Measurements from ENCODE around the gene CCND3. TPM values are rescaled to one million over a fixed set of nuclear protein-coding genes. Genes with fewer than 3 reads are reported as not detected.

The CCND3 gene
- total RNA-seq (2014; rRNA removed; shearing (Covaris generic)), result 27.7 and 36.4 TPM in 2 replicates

- DNase-seq, result peak; percentile 92
- Histone ChIP-seq H3K4me3 (ENCODE audit: insufficient read depth, low read depth, low read length) (peak within 1 kb of the TSS; percentile 87), H3K36me3 (replicated peaks; ENCODE audit: control insufficient read depth, insufficient read depth, low read length) (peaks cover 6% of the 10 kb centered on the region), H3K27me3 (ENCODE audit: control insufficient read depth, insufficient read depth, low read length) (no peaks in the 10 kb centered on the region)
These were observed at the start of gene CCND3 for GRCh38 chr6:41941280-41942066. Gene CCND3 (minus strand): TSS chr6:41941808. CDS start chr6:41941649, 159 bp downstream.

GRCh38 chr6:41986339-41986738 is 44.7 kb upstream of the CCND3 start:
- DNase-seq, result no peak
- H3K27me3 ChIP-seq (ENCODE audit: control insufficient read depth, insufficient read depth, low read length), result no peaks in the 10 kb centered on the region
- no peaks in the 10 kb centered on the region for H3K36me3 ChIP-seq (replicated peaks; ENCODE audit: control insufficient read depth, insufficient read depth, low read length)
- H3K4me3 ChIP-seq (ENCODE audit: insufficient read depth, low read depth, low read length), result no peak overlapping the region

- no peak for DNase-seq
- no peak overlapping the region for H3K4me3 ChIP-seq (ENCODE audit: insufficient read depth, low read depth, low read length)
- no peaks in the 10 kb centered on the region for H3K36me3 ChIP-seq (replicated peaks; ENCODE audit: control insufficient read depth, insufficient read depth, low read length)
- H3K27me3 ChIP-seq (ENCODE audit: control insufficient read depth, insufficient read depth, low read length), result no peaks in the 10 kb centered on the region
These were observed 43.0 kb upstream of the CCND3 start for GRCh38 chr6:41984623-41985022.

- no peak for DNase-seq
- Histone ChIP-seq H3K4me3 (ENCODE audit: insufficient read depth, low read depth, low read length) (no peak overlapping the region), H3K27me3 (ENCODE audit: control insufficient read depth, insufficient read depth, low read length) (no peaks in the 10 kb centered on the region), H3K36me3 (replicated peaks; ENCODE audit: control insufficient read depth, insufficient read depth, low read length) (no peaks in the 10 kb centered on the region)
These were observed 35.3 kb upstream of the CCND3 start for GRCh38 chr6:41976794-41977484.

GRCh38 chr6:41975276-41975675 is 33.7 kb upstream of the CCND3 start:
- H3K4me3 ChIP-seq (ENCODE audit: insufficient read depth, low read depth, low read length), result no peak overlapping the region
- H3K27me3 ChIP-seq (ENCODE audit: control insufficient read depth, insufficient read depth, low read length), result no peaks in the 10 kb centered on the region
- H3K36me3 ChIP-seq (replicated peaks; ENCODE audit: control insufficient read depth, insufficient read depth, low read length), result no peaks in the 10 kb centered on the region
- DNase-seq, result no peak

- no peaks in the 10 kb centered on the region for H3K27me3 ChIP-seq (ENCODE audit: control insufficient read depth, insufficient read depth, low read length)
- no peak for DNase-seq
- no peak overlapping the region for H3K4me3 ChIP-seq (ENCODE audit: insufficient read depth, low read depth, low read length)
- no peaks in the 10 kb centered on the region for H3K36me3 ChIP-seq (replicated peaks; ENCODE audit: control insufficient read depth, insufficient read depth, low read length)
These were observed 32.7 kb upstream of the CCND3 start for GRCh38 chr6:41974281-41974825.

GRCh38 chr6:41972826-41973225 is 31.2 kb upstream of the CCND3 start:
- DNase-seq, result no peak
- Histone ChIP-seq H3K36me3 (replicated peaks; ENCODE audit: control insufficient read depth, insufficient read depth, low read length) (no peaks in the 10 kb centered on the region), H3K4me3 (ENCODE audit: insufficient read depth, low read depth, low read length) (no peak overlapping the region), H3K27me3 (ENCODE audit: control insufficient read depth, insufficient read depth, low read length) (no peaks in the 10 kb centered on the region)

GRCh38 chr6:41970436-41970846 is 28.8 kb upstream of the CCND3 start:
- no peaks in the 10 kb centered on the region for H3K36me3 ChIP-seq (replicated peaks; ENCODE audit: control insufficient read depth, insufficient read depth, low read length)
- no peak for DNase-seq
- H3K4me3 ChIP-seq (ENCODE audit: insufficient read depth, low read depth, low read length), result no peak overlapping the region
- H3K27me3 ChIP-seq (ENCODE audit: control insufficient read depth, insufficient read depth, low read length), result no peaks in the 10 kb centered on the region

GRCh38 chr6:41967312-41968287 is 26.0 kb upstream of the CCND3 start:
- no peaks in the 10 kb centered on the region for H3K27me3 ChIP-seq (ENCODE audit: control insufficient read depth, insufficient read depth, low read length)
- H3K4me3 ChIP-seq (ENCODE audit: insufficient read depth, low read depth, low read length), result no peak overlapping the region
- no peaks in the 10 kb centered on the region for H3K36me3 ChIP-seq (replicated peaks; ENCODE audit: control insufficient read depth, insufficient read depth, low read length)
- no peak for DNase-seq

GRCh38 chr6:41966961-41967311 is 25.3 kb upstream of the CCND3 start:
- H3K36me3 ChIP-seq (replicated peaks; ENCODE audit: control insufficient read depth, insufficient read depth, low read length), result no peaks in the 10 kb centered on the region
- DNase-seq, result peak; percentile 60
- no peak overlapping the region for H3K4me3 ChIP-seq (ENCODE audit: insufficient read depth, low read depth, low read length)
- no peaks in the 10 kb centered on the region for H3K27me3 ChIP-seq (ENCODE audit: control insufficient read depth, insufficient read depth, low read length)

- DNase-seq, result no peak
These were observed 24.8 kb upstream of the CCND3 start for GRCh38 chr6:41966214-41966920.

GRCh38 chr6:41965429-41966213 is 24.0 kb upstream of the CCND3 start:
- no peak overlapping the region for H3K4me3 ChIP-seq (ENCODE audit: insufficient read depth, low read depth, low read length)
- no peaks in the 10 kb centered on the region for H3K36me3 ChIP-seq (replicated peaks; ENCODE audit: control insufficient read depth, insufficient read depth, low read length)
- H3K27me3 ChIP-seq (ENCODE audit: control insufficient read depth, insufficient read depth, low read length), result no peaks in the 10 kb centered on the region
- DNase-seq, result peak; percentile 84

More at GRCh38 chr6:41966214-41966920, 24.8 kb upstream of the CCND3 start:
- H3K27me3 ChIP-seq (ENCODE audit: control insufficient read depth, insufficient read depth, low read length), result no peaks in the 10 kb centered on the region
- H3K4me3 ChIP-seq (ENCODE audit: insufficient read depth, low read depth, low read length), result no peak overlapping the region
- no peaks in the 10 kb centered on the region for H3K36me3 ChIP-seq (replicated peaks; ENCODE audit: control insufficient read depth, insufficient read depth, low read length)

- H3K4me3 ChIP-seq (ENCODE audit: insufficient read depth, low read depth, low read length), result no peak overlapping the region
- no peaks in the 10 kb centered on the region for H3K27me3 ChIP-seq (ENCODE audit: control insufficient read depth, insufficient read depth, low read length)
- H3K36me3 ChIP-seq (replicated peaks; ENCODE audit: control insufficient read depth, insufficient read depth, low read length), result no peaks in the 10 kb centered on the region
- no peak for DNase-seq
These were observed 22.7 kb upstream of the CCND3 start for GRCh38 chr6:41964201-41964887.
